HL-60 (cell line): ENCODE data around the gene GOLT1A.

ENCODE experiments used
- DNase-seq, 2 experiments: peaks; one replicate each; pipeline ENCODE4 v3.0.0-alpha.2; 2010 to 2020; ENCODE audit warnings: low read depth in 1 of 2, low spot score in 1 of 2
- H3K27ac ChIP-seq: fragments of 250-450 bp; sonication (Bioruptor Pico); replicated peaks from 2 replicates; pipeline ENCODE4 v1.5.1; 2020; ENCODE audit warnings: mild to moderate bottlenecking, moderate library complexity
- H3K27me3 ChIP-seq: fragments of 250-450 bp; sonication (Bioruptor Pico); 2 replicates; pipeline ENCODE4 v1.5.1; 2021; ENCODE audit warnings: mild to moderate bottlenecking, moderate library complexity; ENCODE audit not compliant: insufficient read depth, poor library complexity, severe bottlenecking
- H3K4me3 ChIP-seq: replicated peaks from 2 replicates; pipeline ENCODE4 v1.5.1; 2011; ENCODE audit warnings: mild to moderate bottlenecking, control low read depth, low read length; ENCODE audit not compliant: insufficient read depth
- GABPA ChIP-seq: IDR thresholded peaks from 2 replicates; pipeline ENCODE4 v1.6.1; 2012; ENCODE audit warnings: low read depth
- POLR2AphosphoS5 ChIP-seq: IDR thresholded peaks from 2 replicates; pipeline ENCODE4 v1.6.1; 2012; ENCODE audit warnings: low read depth
- SPI1 ChIP-seq: IDR thresholded peaks from 2 replicates; pipeline ENCODE4 v1.6.1; 2012; ENCODE audit warnings: low read depth, mild to moderate bottlenecking, borderline replicate concordance
- TF ChIP-seq, protein P1 (sequence below): IDR thresholded peaks from one replicate; pipeline ENCODE4 v1.5.1; 2011; ENCODE audit warnings: low read length, control low read depth, inconsistent platforms; ENCODE audit not compliant: insufficient read depth
- TF ChIP-seq, protein P2 (sequence below): IDR thresholded peaks from 2 replicates; pipeline ENCODE4 v1.6.1; 2012; ENCODE audit warnings: low read depth; ENCODE audit not compliant: insufficient replicate concordance

GOLT1A gene

DNA sequence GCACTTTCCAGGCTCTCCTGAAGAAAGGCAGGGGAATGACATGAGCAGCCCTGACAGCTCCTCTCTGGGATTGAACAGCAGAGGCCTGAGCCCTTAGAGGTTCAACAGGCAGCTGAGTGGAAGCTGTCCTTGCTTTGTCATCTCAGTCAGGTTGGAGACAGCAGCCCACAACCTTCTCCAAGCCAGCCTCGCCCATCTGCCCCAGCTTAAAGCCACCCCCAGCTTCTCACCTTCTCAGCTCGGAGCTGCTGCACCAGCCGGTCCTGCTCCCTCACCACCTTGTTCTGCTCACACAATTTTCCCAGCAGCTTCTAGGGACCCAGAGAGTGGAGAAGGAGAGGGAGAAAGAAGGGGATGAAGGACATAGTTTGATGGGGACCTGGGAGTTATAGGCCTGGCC lies 35.2 kb upstream of the GOLT1A start:
- no peak overlapping the region for H3K4me3 ChIP-seq
- TF ChIP-seq POLR2AphosphoS5 (no peak), GABPA (no peak), SPI1 (no peak)
- TF ChIP-seq, protein P1, sequence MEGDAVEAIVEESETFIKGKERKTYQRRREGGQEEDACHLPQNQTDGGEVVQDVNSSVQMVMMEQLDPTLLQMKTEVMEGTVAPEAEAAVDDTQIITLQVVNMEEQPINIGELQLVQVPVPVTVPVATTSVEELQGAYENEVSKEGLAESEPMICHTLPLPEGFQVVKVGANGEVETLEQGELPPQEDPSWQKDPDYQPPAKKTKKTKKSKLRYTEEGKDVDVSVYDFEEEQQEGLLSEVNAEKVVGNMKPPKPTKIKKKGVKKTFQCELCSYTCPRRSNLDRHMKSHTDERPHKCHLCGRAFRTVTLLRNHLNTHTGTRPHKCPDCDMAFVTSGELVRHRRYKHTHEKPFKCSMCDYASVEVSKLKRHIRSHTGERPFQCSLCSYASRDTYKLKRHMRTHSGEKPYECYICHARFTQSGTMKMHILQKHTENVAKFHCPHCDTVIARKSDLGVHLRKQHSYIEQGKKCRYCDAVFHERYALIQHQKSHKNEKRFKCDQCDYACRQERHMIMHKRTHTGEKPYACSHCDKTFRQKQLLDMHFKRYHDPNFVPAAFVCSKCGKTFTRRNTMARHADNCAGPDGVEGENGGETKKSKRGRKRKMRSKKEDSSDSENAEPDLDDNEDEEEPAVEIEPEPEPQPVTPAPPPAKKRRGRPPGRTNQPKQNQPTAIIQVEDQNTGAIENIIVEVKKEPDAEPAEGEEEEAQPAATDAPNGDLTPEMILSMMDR: no peak
- TF ChIP-seq, protein P2, sequence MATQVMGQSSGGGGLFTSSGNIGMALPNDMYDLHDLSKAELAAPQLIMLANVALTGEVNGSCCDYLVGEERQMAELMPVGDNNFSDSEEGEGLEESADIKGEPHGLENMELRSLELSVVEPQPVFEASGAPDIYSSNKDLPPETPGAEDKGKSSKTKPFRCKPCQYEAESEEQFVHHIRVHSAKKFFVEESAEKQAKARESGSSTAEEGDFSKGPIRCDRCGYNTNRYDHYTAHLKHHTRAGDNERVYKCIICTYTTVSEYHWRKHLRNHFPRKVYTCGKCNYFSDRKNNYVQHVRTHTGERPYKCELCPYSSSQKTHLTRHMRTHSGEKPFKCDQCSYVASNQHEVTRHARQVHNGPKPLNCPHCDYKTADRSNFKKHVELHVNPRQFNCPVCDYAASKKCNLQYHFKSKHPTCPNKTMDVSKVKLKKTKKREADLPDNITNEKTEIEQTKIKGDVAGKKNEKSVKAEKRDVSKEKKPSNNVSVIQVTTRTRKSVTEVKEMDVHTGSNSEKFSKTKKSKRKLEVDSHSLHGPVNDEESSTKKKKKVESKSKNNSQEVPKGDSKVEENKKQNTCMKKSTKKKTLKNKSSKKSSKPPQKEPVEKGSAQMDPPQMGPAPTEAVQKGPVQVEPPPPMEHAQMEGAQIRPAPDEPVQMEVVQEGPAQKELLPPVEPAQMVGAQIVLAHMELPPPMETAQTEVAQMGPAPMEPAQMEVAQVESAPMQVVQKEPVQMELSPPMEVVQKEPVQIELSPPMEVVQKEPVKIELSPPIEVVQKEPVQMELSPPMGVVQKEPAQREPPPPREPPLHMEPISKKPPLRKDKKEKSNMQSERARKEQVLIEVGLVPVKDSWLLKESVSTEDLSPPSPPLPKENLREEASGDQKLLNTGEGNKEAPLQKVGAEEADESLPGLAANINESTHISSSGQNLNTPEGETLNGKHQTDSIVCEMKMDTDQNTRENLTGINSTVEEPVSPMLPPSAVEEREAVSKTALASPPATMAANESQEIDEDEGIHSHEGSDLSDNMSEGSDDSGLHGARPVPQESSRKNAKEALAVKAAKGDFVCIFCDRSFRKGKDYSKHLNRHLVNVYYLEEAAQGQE: no peak

DNA sequence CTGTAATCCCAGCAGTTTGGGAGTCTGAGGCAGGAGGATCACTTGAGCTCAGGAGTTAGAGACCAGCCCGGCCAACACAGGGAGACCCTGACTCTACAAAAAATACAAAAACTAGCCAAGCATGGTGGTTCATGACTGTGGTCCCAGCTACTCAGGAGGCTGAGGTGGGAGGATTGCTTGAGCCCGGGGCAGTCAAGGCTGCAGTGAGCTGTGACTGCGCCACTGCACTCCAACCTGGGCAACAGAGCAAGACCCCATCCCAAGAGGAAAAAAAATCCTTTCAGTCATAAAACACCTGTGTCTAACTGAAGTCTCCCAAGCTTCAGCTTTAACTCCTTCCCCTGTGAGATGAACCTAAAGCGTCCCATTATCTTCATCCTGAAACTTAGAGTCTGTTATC lies 33.1 kb upstream of the GOLT1A start:
- Histone ChIP-seq H3K27me3 (no peaks in the 10 kb centered on the region), H3K4me3 (no peak overlapping the region), H3K27ac (no peak overlapping the region)
- TF ChIP-seq SPI1 (no peak), GABPA (no peak), POLR2AphosphoS5 (no peak)
- TF ChIP-seq, protein P2: no peak
- TF ChIP-seq, protein P1: no peak
- DNase-seq: no peak

More for the DNA sequence above, 35.2 kb upstream of the GOLT1A start:
- DNase-seq: no peak
- Histone ChIP-seq H3K27ac (no peak overlapping the region), H3K27me3 (no peaks in the 10 kb centered on the region)

DNA sequence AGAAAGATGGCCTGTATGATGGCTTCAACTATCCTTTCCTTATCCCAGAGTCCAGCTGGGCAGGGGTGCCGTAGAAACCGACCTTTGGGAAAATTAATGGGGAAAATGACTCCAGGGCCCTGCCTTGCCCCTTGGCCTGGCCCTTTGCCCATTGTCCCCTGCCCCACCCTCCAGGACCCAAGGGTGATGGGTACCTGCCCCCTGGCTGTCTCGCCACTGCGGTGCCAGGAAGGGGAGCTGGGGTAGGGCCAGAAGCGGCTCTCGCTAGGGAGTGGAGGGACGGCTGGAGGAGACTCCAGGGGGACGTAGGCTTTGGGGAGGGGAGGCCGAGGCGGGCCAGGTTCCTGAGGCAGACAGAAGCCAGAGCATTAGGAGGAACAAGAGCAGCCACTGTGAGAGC lies 29.1 kb upstream of the GOLT1A start:
- TF ChIP-seq GABPA (no peak), SPI1 (no peak), POLR2AphosphoS5 (no peak)
- TF ChIP-seq, protein P2: no peak
- TF ChIP-seq, protein P1: no peak
- no peaks in the 10 kb centered on the region for H3K27me3 ChIP-seq
- no peak overlapping the region for H3K4me3 ChIP-seq
- DNase-seq: no peak
- H3K27ac ChIP-seq: no peak overlapping the region
